Natural killer cell (primary cell): Measurements from ENCODE around the gene RTN4R. TPM values are rescaled to one million over a fixed set of nuclear protein-coding genes. Genes with fewer than 3 reads are reported as not detected.

ENCODE experiments used
- ATAC-seq, 3 donors: fragments of 150-1000 bp in 2 of 3; fragments of 200-7000 bp in 1 of 3; cut with Tn5 transposase; 1 replicate in 1 of 3; 2 replicates in 2 of 3; pipeline ENCODE4 v1.10.0; 2021; ENCODE audit warnings: mild to moderate bottlenecking in 2 of 3, moderate library complexity in 2 of 3
- DNase-seq, 2 donors: peaks; one replicate each; pipeline versions ENCODE4 v3.0.0 to v3.0.0-alpha.2; 2013 to 2021; ENCODE audit warnings: mixed read lengths in 1 of 2
- H3K27ac ChIP-seq: one replicate; pipeline ENCODE4 v1.5.1; 2013; ENCODE audit warnings: mild to moderate bottlenecking, low read length
- H3K27me3 ChIP-seq: one replicate; pipeline ENCODE4 v1.6.1; 2013; ENCODE audit warnings: low read length; ENCODE audit not compliant: control insufficient read depth, insufficient read depth
- H3K36me3 ChIP-seq: one replicate; pipeline ENCODE4 v1.6.1; 2013; ENCODE audit warnings: low read length; ENCODE audit not compliant: control insufficient read depth, insufficient read depth
- H3K4me1 ChIP-seq: one replicate; pipeline ENCODE4 v1.6.1; 2013; ENCODE audit warnings: low read length; ENCODE audit not compliant: control insufficient read depth, insufficient read depth
- H3K4me3 ChIP-seq: one replicate; pipeline ENCODE4 v1.5.1; 2013; ENCODE audit warnings: low read length
- H3K9me3 ChIP-seq: one replicate; pipeline ENCODE4 v1.6.1; 2013; ENCODE audit warnings: low read length; ENCODE audit not compliant: control insufficient read depth, insufficient read depth
- H3K27ac Mint-ChIP-seq, 2 donors: one replicate each; pipeline ENCODE4 v1.8.0; 2022; ENCODE audit warnings: mild to moderate bottlenecking in 2 of 2, mixed read lengths in 2 of 2, moderate library complexity in 1 of 2
- H3K27me3 Mint-ChIP-seq, 2 donors: one replicate each; pipeline ENCODE4 v1.8.0; 2022; ENCODE audit warnings: low read depth in 2 of 2, mixed read lengths in 2 of 2
- H3K36me3 Mint-ChIP-seq: one replicate; pipeline ENCODE4 v1.8.0; 2022; ENCODE audit warnings: mixed read lengths
- H3K4me1 Mint-ChIP-seq, 2 donors: one replicate each; pipeline ENCODE4 v1.8.0; 2022; ENCODE audit warnings: mixed read lengths in 2 of 2
- H3K4me3 Mint-ChIP-seq: one replicate; pipeline ENCODE4 v1.8.0; 2022; ENCODE audit warnings: mild to moderate bottlenecking, moderate library complexity, mixed read lengths
- H3K9me3 Mint-ChIP-seq, 2 donors: one replicate each; pipeline ENCODE4 v1.8.0; 2022; ENCODE audit warnings: mixed read lengths in 2 of 2
- CTCF ChIP-seq: fragments of 200-600 bp; IDR thresholded peaks from one replicate; pipeline ENCODE4 v1.8.0; 2022; ENCODE audit warnings: antibody characterized with exemption
- WGBS: methylation state at CpG from one replicate; pipeline ENCODE4 v1.1.7; 2013; ENCODE audit warnings: missing lambda C conversion rate; ENCODE audit not compliant: insufficient coverage; 5-methylcytosine and 5-hydroxymethylcytosine counted together
- intact Hi-C: fragments of 100-400 bp; cut with micrococcal nuclease; formaldehyde crosslinking; loops from one replicate; pipeline ENCODE4 v1.14.2; 2022
- total RNA-seq, 4 donors: library from RNA; stranded (reverse); fragments of 120-200 nt in 1 of 4; gene quantifications; one replicate each; pipeline versions ENCODE4 v1.2.3 to v1.2.4, GENCODE V29; 2013 to 2022

Gene RTN4R
- total RNA-seq, 3 donors from 2014 or later (not counting 1 experiment from before 2014, with no cell fraction given) = 1.2 to 2.9 (median 1.6) TPM

- H3K27me3 Mint-ChIP-seq = peaks cover 0 to 4% of the 10 kb centered on the region in 2 donors
- WGBS = 94% methylated on average over 12 of the region's 12 CpGs
- no peak overlapping the region for H3K4me3 Mint-ChIP-seq
- Histone ChIP-seq H3K36me3 (no peaks in the 10 kb centered on the region), H3K4me3 (no peak overlapping the region), H3K27me3 (no peaks in the 10 kb centered on the region), H3K9me3 (no peaks in the 10 kb centered on the region), H3K4me1 (peaks cover 15% of the 10 kb centered on the region), H3K27ac (no peak overlapping the region)
- H3K27ac Mint-ChIP-seq = no peak overlapping the region
- no peak for ATAC-seq
- no peaks in the 10 kb centered on the region for H3K9me3 Mint-ChIP-seq
- peaks cover 0 to 7% of the 10 kb centered on the region in 2 donors for H3K4me1 Mint-ChIP-seq
- no peak for TF ChIP-seq CTCF
- DNase-seq = no peak
- H3K36me3 Mint-ChIP-seq = no peaks in the 10 kb centered on the region
- intact Hi-C loops = no loop called here
These were observed 27.3 kb upstream of the RTN4R start for GRCh38 chr22:20295262-20296064.

GRCh38 chr22:20292673-20293232 is 24.6 kb upstream of the RTN4R start:
- no peaks in the 10 kb centered on the region for H3K27me3 Mint-ChIP-seq
- ATAC-seq (no peak), DNase-seq (no peak)
- intact Hi-C loops = no loop called here
- no peak for TF ChIP-seq CTCF
- 80% methylated on average over 13 of the region's 13 CpGs for WGBS
- Histone ChIP-seq H3K27me3 (no peaks in the 10 kb centered on the region), H3K36me3 (no peaks in the 10 kb centered on the region), H3K4me1 (no peaks in the 10 kb centered on the region), H3K9me3 (no peaks in the 10 kb centered on the region), H3K27ac (no peak overlapping the region), H3K4me3 (no peak overlapping the region)
- H3K36me3 Mint-ChIP-seq = no peaks in the 10 kb centered on the region
- no peaks in the 10 kb centered on the region for H3K9me3 Mint-ChIP-seq
- H3K27ac Mint-ChIP-seq = no peak overlapping the region
- no peaks in the 10 kb centered on the region for H3K4me1 Mint-ChIP-seq
- H3K4me3 Mint-ChIP-seq = no peak overlapping the region

- intact Hi-C loops = no loop called here
These were observed 24.0 kb upstream of the RTN4R start for GRCh38 chr22:20292108-20292507.

More at GRCh38 chr22:20292108-20292507, 24.0 kb upstream of the RTN4R start:
- no peaks in the 10 kb centered on the region for H3K9me3 Mint-ChIP-seq
- no peak for ATAC-seq
- H3K27ac ChIP-seq = no peak overlapping the region
- no peaks in the 10 kb centered on the region for H3K9me3 ChIP-seq
- TF ChIP-seq CTCF = no peak
- WGBS = 88% methylated on average over 4 of the region's 5 CpGs
- no peak overlapping the region for H3K4me3 Mint-ChIP-seq
- H3K27me3 Mint-ChIP-seq = no peaks in the 10 kb centered on the region
- no peaks in the 10 kb centered on the region for H3K4me1 Mint-ChIP-seq
- H3K4me1 ChIP-seq = no peaks in the 10 kb centered on the region
- no peak for DNase-seq
- H3K4me3 ChIP-seq = no peak overlapping the region
- H3K36me3 ChIP-seq = no peaks in the 10 kb centered on the region
- no peaks in the 10 kb centered on the region for H3K27me3 ChIP-seq
- H3K36me3 Mint-ChIP-seq = no peaks in the 10 kb centered on the region
- H3K27ac Mint-ChIP-seq = no peak overlapping the region
